HuH-7.5 (cell line): Measurements from ENCODE around the gene KRTCAP3.
A peak's percentile ranks its signal among the peaks of the same experiment; 100 is the strongest.
"Not testable (repeated sequence)": the region's sequence is repeated elsewhere in the genome, so short reads cannot be mapped to it uniquely, and the experiment has no call there.

ENCODE experiments used
- DNase-seq: peaks from one replicate; pipeline ENCODE4 v3.0.0; 2011; ENCODE audit warnings: low spot score

Gene KRTCAP3

GRCh38 chr2:27441958-27442919 lies at the start of gene KRTCAP3:
TSS of gene KRTCAP3 (plus strand) at chr2:27442381. CDS start at chr2:27442413, 32 bp downstream.
- no peak for DNase-seq

- no peak for DNase-seq
Measured at GRCh38 chr2:27393225-27393624, 49.0 kb upstream of the KRTCAP3 start.

- no peak for DNase-seq
Measured at GRCh38 chr2:27398962-27399361, 43.2 kb upstream of the KRTCAP3 start.

- DNase-seq, result no peak
Measured at GRCh38 chr2:27400348-27401135, 41.6 kb upstream of the KRTCAP3 start.

GRCh38 chr2:27407798-27408491 lies 34.2 kb upstream of the KRTCAP3 start:
- peak; percentile 59 for DNase-seq

GRCh38 chr2:27408601-27409320 lies 33.4 kb upstream of the KRTCAP3 start:
- DNase-seq, result no peak

GRCh38 chr2:27409321-27410073 lies 32.7 kb upstream of the KRTCAP3 start, which contains the start of gene PPM1G:
TSS of gene PPM1G (minus strand) at chr2:27409591. CDS start at chr2:27409422, 169 bp downstream.
- peak; percentile 70 for DNase-seq

- no peak for DNase-seq
Measured at GRCh38 chr2:27412419-27413152, 29.6 kb upstream of the KRTCAP3 start.

GRCh38 chr2:27416151-27416550 lies 26.0 kb upstream of the KRTCAP3 start:
- DNase-seq, result no peak

GRCh38 chr2:27420996-27421395 lies 21.2 kb upstream of the KRTCAP3 start:
- no peak for DNase-seq

GRCh38 chr2:27421660-27422250 lies 20.4 kb upstream of the KRTCAP3 start:
- DNase-seq, result no peak

- DNase-seq, result no peak
Measured at GRCh38 chr2:27422958-27423357, 19.2 kb upstream of the KRTCAP3 start.

- not testable (repeated sequence) for DNase-seq
Measured at GRCh38 chr2:27425039-27425438, 17.1 kb upstream of the KRTCAP3 start.

GRCh38 chr2:27427863-27428212 lies 14.3 kb upstream of the KRTCAP3 start:
- no peak for DNase-seq

- peak; percentile 85 for DNase-seq
Measured at GRCh38 chr2:27428213-27428977, 13.8 kb upstream of the KRTCAP3 start, which contains the start of gene NRBP1. TSS of gene NRBP1 (plus strand) at chr2:27428631. CDS start at chr2:27433274, 4,643 bp downstream.

- DNase-seq, result peak; percentile 68
Measured at GRCh38 chr2:27428978-27429541, 13.1 kb upstream of the KRTCAP3 start.

- no peak for DNase-seq
Measured at GRCh38 chr2:27431395-27431794, 10.8 kb upstream of the KRTCAP3 start.

GRCh38 chr2:27435628-27436027 lies 6.6 kb upstream of the KRTCAP3 start:
- DNase-seq, result no peak
